Fibroblast of skin of abdomen (primary cell): ENCODE results near the gene PKHD1.
A peak's percentile ranks its signal among the peaks of the same experiment; 100 is the strongest.

Experiments used
- DNase-seq: peaks from one replicate; pipeline ENCODE4 v3.0.0-alpha.2; 2013

Gene PKHD1

GRCh38 chr6:51613558-51613957, 473.9 kb downstream of the PKHD1 start:
- DNase-seq, result no peak

DNA sequence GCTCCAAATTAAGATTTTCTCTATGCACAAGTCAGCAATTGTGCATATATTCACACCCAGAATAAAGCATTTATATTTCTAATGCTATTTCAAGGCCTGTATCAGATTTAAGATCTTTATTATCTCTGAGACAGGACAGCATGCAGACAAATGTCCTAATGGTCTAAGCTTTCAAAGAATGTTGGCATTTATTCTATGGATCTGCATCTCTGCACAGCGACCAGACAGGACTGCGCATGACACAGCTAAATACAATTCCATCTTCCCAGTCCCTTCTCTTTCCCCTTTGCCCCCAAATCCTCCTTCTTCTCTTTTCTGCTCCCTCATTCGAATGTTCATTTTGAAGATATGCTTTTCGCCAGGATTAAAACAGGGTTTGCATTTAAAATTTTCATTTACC, 478.5 kb downstream of the PKHD1 start:
- peak; percentile 2 for DNase-seq

- DNase-seq, result no peak
Observed at GRCh38 chr6:51608383-51608782, 479.0 kb downstream of the PKHD1 start.

DNA sequence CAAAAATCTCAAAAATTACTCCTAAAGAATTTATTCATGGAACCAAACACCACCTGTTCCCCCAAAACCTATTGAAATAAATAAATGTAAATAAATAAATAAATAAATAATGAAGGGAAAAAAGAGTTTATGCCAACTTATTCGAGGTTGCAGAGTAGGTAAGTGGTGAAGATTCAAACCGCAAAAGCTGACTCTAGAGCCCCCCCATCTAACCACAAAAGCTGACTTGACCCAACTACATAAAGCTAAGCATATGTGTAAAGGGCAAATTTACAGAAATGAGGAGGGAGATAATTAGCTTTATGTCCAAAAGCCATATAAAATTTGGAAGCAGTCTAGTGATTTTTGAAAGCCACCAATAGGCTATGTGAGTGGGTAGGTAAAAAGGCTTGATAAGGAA, 486.9 kb downstream of the PKHD1 start:
- DNase-seq, result no peak

- DNase-seq, result no peak
Observed at GRCh38 chr6:51598171-51598570, 489.2 kb downstream of the PKHD1 start.

- DNase-seq, result no peak
Observed at GRCh38 chr6:51594981-51595380, 492.4 kb downstream of the PKHD1 start.

- no peak for DNase-seq
Observed at GRCh38 chr6:51585264-51585663, 502.1 kb downstream of the PKHD1 start.

DNA sequence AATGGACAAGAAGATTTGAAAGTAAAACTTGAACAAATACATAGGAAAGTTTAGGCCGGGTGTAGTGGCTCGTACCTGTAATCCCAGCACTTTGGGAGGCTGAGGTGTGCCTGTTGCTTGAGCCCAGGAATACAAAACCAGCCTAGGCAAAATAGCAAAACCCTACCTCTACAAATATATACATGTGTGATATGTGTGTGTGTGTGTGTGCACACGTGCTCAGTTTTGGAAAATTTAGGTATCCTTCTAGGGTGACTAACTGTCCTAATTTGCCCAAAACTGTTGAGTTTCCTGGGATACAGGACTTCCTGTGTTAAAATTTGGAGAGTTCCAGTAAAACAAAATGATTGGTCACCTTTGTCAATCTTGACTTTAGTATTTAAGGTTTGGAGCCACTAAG, 503.2 kb downstream of the PKHD1 start:
- DNase-seq, result no peak

DNA sequence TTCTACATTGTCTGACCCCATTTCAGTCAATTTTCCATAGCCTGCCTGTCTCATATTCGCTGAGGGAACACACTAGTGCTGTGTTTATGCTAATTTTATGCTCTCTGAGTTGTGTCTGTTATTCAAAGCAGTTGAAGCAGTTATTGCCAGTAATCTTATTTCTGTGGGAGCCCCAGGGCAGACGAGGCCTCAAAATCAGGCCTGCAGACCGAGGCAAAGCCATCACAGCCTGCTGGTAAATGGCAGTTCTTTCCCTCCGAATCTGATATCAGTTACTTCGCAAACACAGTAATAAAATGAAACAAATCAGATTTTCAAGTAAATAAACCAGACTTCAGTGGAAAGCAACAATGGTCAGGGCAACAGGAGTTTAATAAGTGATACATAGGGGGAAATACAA, 508.4 kb downstream of the PKHD1 start:
- no peak for DNase-seq

DNA sequence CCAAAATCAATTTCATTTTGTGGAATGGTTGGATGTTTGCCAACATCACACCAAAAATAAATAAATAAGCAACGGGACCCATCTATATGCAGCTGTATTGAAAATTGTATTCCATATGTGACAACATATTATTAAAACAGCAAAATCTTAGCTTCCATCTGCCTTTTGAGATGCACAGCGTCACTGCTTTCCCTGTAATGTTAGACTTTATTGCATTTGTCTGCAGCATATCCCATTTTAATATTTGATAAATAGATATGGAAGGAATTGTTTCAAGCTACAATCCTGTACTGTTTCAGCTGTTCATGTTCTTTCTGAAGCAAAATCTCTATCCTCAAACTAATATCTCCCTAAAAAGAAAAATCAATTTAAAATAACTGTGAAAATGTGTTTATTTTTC, 509.1 kb downstream of the PKHD1 start:
- DNase-seq, result no peak

DNA sequence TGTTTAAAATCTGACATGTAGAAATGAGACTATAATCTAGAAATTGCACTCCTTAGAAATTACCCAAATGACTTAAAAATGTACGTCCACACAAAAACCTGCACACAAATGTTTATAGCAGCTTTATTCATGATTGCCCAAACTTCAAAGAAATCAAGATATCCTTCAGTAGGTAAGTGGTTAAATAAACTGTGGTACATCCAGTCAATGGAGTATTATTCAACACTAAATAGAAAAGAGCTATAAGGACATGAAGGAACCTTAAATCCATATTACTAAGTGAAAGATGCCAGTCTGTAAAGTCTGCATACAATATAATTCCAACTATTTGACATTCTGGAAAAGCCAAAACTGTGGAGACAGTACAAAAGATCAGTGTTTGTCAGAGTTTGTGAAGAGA, 513.4 kb downstream of the PKHD1 start:
- no peak for DNase-seq

DNA sequence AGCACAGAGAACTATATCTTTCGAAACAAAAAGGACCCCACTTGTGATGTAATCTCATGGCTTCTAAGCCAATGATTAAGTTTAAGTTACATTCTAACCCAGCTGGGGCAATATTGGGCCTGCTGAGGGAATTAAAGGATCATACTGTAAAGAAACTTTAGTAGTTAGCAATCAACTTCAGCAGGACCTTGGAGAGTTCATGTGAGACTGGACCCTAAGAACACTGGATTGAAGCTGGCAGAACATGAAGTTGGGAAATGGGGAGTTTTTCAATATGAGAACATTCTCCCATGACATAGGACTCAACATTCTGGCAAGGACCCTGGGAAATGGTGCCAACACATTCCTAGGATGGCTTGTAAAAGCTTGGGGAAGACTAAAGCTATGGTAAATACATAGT, 516.2 kb downstream of the PKHD1 start:
- no peak for DNase-seq

DNA sequence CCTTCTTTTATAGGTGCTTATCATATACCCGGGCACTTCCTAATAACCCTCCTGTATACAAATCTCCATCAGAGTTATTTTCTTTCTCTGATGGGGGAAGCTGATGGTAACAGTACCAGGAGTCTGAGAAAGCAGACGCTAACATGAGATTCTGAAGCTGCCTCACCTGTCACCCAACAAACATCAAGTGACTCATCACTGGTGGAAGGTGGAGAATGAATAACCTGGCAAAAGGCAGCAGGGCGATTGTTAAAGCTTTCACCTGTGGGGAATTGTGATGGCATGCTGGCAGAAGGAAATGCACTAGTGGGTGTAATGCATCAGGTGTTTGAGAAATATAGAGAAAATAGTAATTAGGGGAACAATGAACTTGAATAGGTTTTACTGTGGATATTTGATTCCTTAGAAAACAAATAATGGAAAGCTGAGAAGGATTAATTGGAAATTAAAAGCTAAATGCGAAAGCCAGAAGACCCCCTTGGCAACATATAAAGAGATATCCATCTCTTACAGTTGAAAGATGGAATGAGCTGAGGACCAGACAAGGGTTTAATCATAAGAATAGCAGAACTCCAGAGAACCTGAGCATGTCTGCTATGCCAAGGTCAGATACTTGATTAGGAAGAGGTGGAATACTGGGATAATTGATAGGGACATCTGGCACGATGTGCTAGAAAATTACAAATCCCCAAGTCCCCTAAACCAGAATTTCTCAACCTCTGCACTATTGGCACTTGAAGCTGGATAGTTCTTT, 517.1 kb downstream of the PKHD1 start:
- DNase-seq, result no peak

- DNase-seq, result no peak
Observed at GRCh38 chr6:51569594-51569993, 517.8 kb downstream of the PKHD1 start.

GRCh38 chr6:51568771-51569170, 518.6 kb downstream of the PKHD1 start:
- no peak for DNase-seq

DNA sequence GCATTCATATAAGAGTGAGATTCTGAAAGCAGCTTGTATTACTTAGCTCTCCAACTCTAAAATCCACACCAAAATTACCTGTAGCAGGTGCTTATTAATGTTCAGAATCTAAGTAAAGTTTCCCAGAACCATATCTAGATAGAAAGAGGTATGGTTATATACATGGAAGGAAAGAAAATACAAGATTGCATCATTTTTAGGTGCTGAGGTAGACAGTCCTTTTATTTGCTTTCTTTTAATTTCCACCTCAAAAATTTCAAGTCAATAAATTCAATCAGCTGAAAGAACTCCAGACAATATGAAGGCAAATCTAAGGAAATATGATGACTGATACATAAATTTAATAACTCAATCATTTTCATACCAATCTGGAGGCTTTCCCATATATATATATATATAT, 521.9 kb downstream of the PKHD1 start:
- DNase-seq, result no peak
